Activated CD4-positive, CD25-positive, alpha-beta regulatory T cell (primary cell): ENCODE results near the gene MAGEE1.

Experiments
- DNase-seq, 4 experiments: peaks; one replicate each; lab custom pipeline; 2025; lab: John Stamatoyannopoulos, UW

MAGEE1 gene

GRCh38 chrX:76427560-76428242, at the start of gene MAGEE1:
Gene MAGEE1 (plus strand): TSS chrX:76427710. CDS start chrX:76427931, 221 bp downstream.
- peak; percentile 42 to 60 (median 54) for DNase-seq

GRCh38 chrX:76398970-76399369, 28.5 kb upstream of the MAGEE1 start:
- DNase-seq: no peak

- no peak for DNase-seq
Measured at GRCh38 chrX:76407795-76408194, 19.7 kb upstream of the MAGEE1 start.

- no peak for DNase-seq
Measured at GRCh38 chrX:76420237-76420636, 7.3 kb upstream of the MAGEE1 start.

GRCh38 chrX:76428243-76429130, 977 bp downstream of the MAGEE1 start:
- DNase-seq: peak; percentile 0 to 20 (median 6)

- no peak for DNase-seq
Measured at GRCh38 chrX:76433219-76433618, 5.7 kb downstream of the MAGEE1 start.

- no peak for DNase-seq
Measured at GRCh38 chrX:76434103-76434741, 6.7 kb downstream of the MAGEE1 start.

- DNase-seq: no peak
Measured at GRCh38 chrX:76439188-76439587, 11.7 kb downstream of the MAGEE1 start.

GRCh38 chrX:76453737-76454406, 26.4 kb downstream of the MAGEE1 start:
- DNase-seq: no peak

GRCh38 chrX:76454456-76454927, 27.0 kb downstream of the MAGEE1 start:
- DNase-seq: no peak

GRCh38 chrX:76477353-76477752, 49.8 kb downstream of the MAGEE1 start:
- DNase-seq: no peak
